GM18858 (cell line): ENCODE data around the gene KIFC3.
"Not testable (repeated sequence)": the region's sequence is repeated elsewhere in the genome, so short reads cannot be mapped to it uniquely, and the experiment has no call there.

ENCODE experiments used
- ATAC-seq: cut with Tn5 transposase; IDR thresholded peaks from one replicate; pipeline ENCODE4 v1.9.1; 2021; ENCODE audit not compliant: unreplicated experiment

KIFC3 gene

GRCh38 chr16:57825298-57826044, 23.2 kb upstream of the KIFC3 start:
- ATAC-seq, result no peak

GRCh38 chr16:57824888-57825287, 22.6 kb upstream of the KIFC3 start:
- no peak for ATAC-seq

GRCh38 chr16:57823836-57824235, 21.5 kb upstream of the KIFC3 start:
- no peak for ATAC-seq

GRCh38 chr16:57822856-57823255, 20.6 kb upstream of the KIFC3 start:
- ATAC-seq, result no peak

GRCh38 chr16:57822018-57822553, 19.8 kb upstream of the KIFC3 start:
- ATAC-seq, result no peak

- no peak for ATAC-seq
These were observed 19.1 kb upstream of the KIFC3 start for GRCh38 chr16:57821149-57821971.

GRCh38 chr16:57818377-57819064, 16.2 kb upstream of the KIFC3 start:
- ATAC-seq, result no peak

GRCh38 chr16:57817680-57818079, 15.4 kb upstream of the KIFC3 start:
- no peak for ATAC-seq

- ATAC-seq, result no peak
These were observed 13.9 kb upstream of the KIFC3 start for GRCh38 chr16:57815987-57816745.

- no peak for ATAC-seq
These were observed 12.6 kb upstream of the KIFC3 start for GRCh38 chr16:57814896-57815295.

- no peak for ATAC-seq
These were observed 11.2 kb upstream of the KIFC3 start for GRCh38 chr16:57813466-57813865.

GRCh38 chr16:57811340-57811739, 9.0 kb upstream of the KIFC3 start:
- not testable (repeated sequence) for ATAC-seq

GRCh38 chr16:57810197-57811031, 8.1 kb upstream of the KIFC3 start:
- peak; percentile 98 for ATAC-seq

- ATAC-seq, result no peak
These were observed 7.2 kb upstream of the KIFC3 start for GRCh38 chr16:57809276-57810196.

GRCh38 chr16:57808589-57809228, 6.4 kb upstream of the KIFC3 start:
- ATAC-seq, result no peak

GRCh38 chr16:57807968-57808528, 5.8 kb upstream of the KIFC3 start:
- no peak for ATAC-seq

- ATAC-seq, result no peak
These were observed 5.1 kb upstream of the KIFC3 start for GRCh38 chr16:57807252-57807967.
